Measurements from ENCODE around the gene IL36B.

The IL36B gene

GRCh38 chr2:113060796-113061195, 8.1 kb upstream of the IL36B start:
- ATAC-seq, result no peak
- no peak for TF ChIP-seq ISL1 (CRISPR knock-in tag; IDR thresholded peaks at IDR 0.05)
- no peak for TF ChIP-seq CSRNP3 (CRISPR knock-in tag; IDR thresholded peaks at IDR 0.05)
- no peak for TF ChIP-seq TCF4 (CRISPR knock-in tag; IDR thresholded peaks at IDR 0.05; ENCODE audit: borderline replicate concordance)
- TF ChIP-seq ZNF8 (CRISPR knock-in tag; IDR thresholded peaks at IDR 0.05), result no peak
- TF ChIP-seq ZNF70 (CRISPR knock-in tag; IDR thresholded peaks at IDR 0.05), result no peak
- TF ChIP-seq, protein P1, sequence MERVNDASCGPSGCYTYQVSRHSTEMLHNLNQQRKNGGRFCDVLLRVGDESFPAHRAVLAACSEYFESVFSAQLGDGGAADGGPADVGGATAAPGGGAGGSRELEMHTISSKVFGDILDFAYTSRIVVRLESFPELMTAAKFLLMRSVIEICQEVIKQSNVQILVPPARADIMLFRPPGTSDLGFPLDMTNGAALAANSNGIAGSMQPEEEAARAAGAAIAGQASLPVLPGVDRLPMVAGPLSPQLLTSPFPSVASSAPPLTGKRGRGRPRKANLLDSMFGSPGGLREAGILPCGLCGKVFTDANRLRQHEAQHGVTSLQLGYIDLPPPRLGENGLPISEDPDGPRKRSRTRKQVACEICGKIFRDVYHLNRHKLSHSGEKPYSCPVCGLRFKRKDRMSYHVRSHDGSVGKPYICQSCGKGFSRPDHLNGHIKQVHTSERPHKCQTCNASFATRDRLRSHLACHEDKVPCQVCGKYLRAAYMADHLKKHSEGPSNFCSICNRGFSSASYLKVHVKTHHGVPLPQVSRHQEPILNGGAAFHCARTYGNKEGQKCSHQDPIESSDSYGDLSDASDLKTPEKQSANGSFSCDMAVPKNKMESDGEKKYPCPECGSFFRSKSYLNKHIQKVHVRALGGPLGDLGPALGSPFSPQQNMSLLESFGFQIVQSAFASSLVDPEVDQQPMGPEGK (CRISPR knock-in tag; IDR thresholded peaks at IDR 0.05; ENCODE audit: borderline replicate concordance), result no peak

DNA sequence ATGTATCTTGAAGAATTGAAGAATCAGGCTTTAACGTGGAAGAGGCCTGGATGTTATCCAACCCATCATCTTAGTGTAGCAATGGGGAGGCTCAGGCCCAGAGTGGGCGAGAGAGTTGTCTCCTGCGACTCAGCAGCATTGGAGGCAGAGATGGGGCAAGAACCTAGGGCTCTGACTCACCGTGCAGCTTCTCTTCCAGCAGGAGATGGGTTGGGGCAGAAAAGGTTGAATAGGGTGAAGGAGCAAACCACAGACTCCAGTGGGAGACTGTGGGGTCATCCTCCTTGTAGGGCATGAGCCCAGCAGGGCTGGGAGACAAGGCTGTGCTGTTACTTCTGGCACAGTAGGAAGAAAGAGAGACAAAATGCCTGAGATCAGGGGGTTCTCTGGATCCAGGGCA, 7.7 kb upstream of the IL36B start:
- ATAC-seq, result no peak
- TF ChIP-seq ZC3H10 (CRISPR knock-in tag; IDR thresholded peaks at IDR 0.05), result no peak
- TF ChIP-seq ZNF70 (CRISPR knock-in tag; IDR thresholded peaks at IDR 0.05), result no peak
- TF ChIP-seq TOX (CRISPR knock-in tag; IDR thresholded peaks at IDR 0.05; ENCODE audit: borderline replicate concordance), result no peak
- no peak for TF ChIP-seq POU6F1 (CRISPR knock-in tag; IDR thresholded peaks at IDR 0.05; ENCODE audit: borderline replicate concordance, low read depth)
- TF ChIP-seq ZFP3 (CRISPR knock-in tag; IDR thresholded peaks at IDR 0.05), result no peak
- TF ChIP-seq, protein P2, sequence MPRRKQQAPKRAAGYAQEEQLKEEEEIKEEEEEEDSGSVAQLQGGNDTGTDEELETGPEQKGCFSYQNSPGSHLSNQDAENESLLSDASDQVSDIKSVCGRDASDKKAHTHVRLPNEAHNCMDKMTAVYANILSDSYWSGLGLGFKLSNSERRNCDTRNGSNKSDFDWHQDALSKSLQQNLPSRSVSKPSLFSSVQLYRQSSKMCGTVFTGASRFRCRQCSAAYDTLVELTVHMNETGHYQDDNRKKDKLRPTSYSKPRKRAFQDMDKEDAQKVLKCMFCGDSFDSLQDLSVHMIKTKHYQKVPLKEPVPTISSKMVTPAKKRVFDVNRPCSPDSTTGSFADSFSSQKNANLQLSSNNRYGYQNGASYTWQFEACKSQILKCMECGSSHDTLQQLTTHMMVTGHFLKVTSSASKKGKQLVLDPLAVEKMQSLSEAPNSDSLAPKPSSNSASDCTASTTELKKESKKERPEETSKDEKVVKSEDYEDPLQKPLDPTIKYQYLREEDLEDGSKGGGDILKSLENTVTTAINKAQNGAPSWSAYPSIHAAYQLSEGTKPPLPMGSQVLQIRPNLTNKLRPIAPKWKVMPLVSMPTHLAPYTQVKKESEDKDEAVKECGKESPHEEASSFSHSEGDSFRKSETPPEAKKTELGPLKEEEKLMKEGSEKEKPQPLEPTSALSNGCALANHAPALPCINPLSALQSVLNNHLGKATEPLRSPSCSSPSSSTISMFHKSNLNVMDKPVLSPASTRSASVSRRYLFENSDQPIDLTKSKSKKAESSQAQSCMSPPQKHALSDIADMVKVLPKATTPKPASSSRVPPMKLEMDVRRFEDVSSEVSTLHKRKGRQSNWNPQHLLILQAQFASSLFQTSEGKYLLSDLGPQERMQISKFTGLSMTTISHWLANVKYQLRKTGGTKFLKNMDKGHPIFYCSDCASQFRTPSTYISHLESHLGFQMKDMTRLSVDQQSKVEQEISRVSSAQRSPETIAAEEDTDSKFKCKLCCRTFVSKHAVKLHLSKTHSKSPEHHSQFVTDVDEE (CRISPR knock-in tag; IDR thresholded peaks at IDR 0.05), result no peak
- no peak for TF ChIP-seq ISL1 (CRISPR knock-in tag; IDR thresholded peaks at IDR 0.05)
- TF ChIP-seq ZNF8 (CRISPR knock-in tag; IDR thresholded peaks at IDR 0.05), result no peak
- TF ChIP-seq SNAI2 (CRISPR knock-in tag; IDR thresholded peaks at IDR 0.05), result no peak
- TF ChIP-seq CSDC2 (CRISPR knock-in tag; IDR thresholded peaks at IDR 0.05), result no peak
- TF ChIP-seq, protein P1 (CRISPR knock-in tag; IDR thresholded peaks at IDR 0.05; ENCODE audit: borderline replicate concordance), result no peak
- TF ChIP-seq ARNTL (CRISPR knock-in tag; IDR thresholded peaks at IDR 0.05; ENCODE audit: borderline replicate concordance, low read depth), result no peak
- TF ChIP-seq GLIS3 (CRISPR knock-in tag; IDR thresholded peaks at IDR 0.05), result no peak
- TF ChIP-seq BACH2 (CRISPR knock-in tag; IDR thresholded peaks at IDR 0.05; ENCODE audit: borderline replicate concordance), result no peak
- no peak for TF ChIP-seq CREB5 (CRISPR knock-in tag; IDR thresholded peaks at IDR 0.05; ENCODE audit: low read depth)
- no peak for TF ChIP-seq ZNF565 (CRISPR knock-in tag; conservative IDR thresholded peaks at IDR 0.05; ENCODE audit: low read depth)
- TF ChIP-seq PPARA (CRISPR knock-in tag; IDR thresholded peaks at IDR 0.05; ENCODE audit: borderline replicate concordance), result no peak
- no peak for TF ChIP-seq ZFP30 (CRISPR knock-in tag; IDR thresholded peaks at IDR 0.05)
